G401.6 (cell line): ENCODE results near the gene CD151.

ENCODE experiments used
- FAIRE-seq: peaks from 2 replicates; lab custom pipeline; 2012; peaks lifted over from hg19 to GRCh38; lab: Jason Lieb, UNC

Gene CD151

GRCh38 chr11:832529-833113, at the start of gene CD151:
TSS of gene CD151 (plus strand) at chr11:832952. CDS start at chr11:836070, 3,118 bp downstream.
- no peak for FAIRE-seq

GRCh38 chr11:783581-784015, 49.2 kb upstream of the CD151 start:
- FAIRE-seq: peak; percentile 96

- no peak for FAIRE-seq
Observed at GRCh38 chr11:786235-787083, 46.3 kb upstream of the CD151 start.

DNA sequence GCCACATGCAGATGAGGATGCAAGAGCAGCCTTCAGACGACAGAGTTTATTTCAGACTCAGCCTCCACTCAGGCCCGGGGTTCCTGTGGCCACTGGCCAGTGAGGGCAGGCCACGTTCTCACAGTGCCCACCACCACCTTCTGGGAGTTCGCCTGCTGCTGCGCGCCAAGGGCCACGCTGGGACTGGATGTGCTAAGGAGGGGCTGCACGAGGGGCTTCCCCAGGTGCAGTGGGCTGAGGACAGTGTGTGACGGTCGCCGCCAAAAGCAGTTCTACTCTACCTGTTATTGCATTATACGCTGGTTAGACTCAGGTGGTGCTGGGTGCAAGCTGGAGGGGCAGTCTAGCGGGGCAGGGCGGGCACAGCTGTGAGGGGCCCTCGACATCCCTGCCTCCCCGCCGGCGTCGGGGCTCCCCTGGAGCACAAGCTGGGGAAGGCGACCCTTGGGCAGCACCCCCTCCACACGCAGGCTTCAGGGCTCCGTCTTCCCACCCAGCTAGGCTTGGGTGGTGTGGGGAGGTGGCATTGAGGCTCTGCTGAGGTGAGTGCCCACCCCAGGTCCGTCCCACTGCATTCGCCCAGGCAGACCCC, 45.6 kb upstream of the CD151 start:
- FAIRE-seq: no peak

DNA sequence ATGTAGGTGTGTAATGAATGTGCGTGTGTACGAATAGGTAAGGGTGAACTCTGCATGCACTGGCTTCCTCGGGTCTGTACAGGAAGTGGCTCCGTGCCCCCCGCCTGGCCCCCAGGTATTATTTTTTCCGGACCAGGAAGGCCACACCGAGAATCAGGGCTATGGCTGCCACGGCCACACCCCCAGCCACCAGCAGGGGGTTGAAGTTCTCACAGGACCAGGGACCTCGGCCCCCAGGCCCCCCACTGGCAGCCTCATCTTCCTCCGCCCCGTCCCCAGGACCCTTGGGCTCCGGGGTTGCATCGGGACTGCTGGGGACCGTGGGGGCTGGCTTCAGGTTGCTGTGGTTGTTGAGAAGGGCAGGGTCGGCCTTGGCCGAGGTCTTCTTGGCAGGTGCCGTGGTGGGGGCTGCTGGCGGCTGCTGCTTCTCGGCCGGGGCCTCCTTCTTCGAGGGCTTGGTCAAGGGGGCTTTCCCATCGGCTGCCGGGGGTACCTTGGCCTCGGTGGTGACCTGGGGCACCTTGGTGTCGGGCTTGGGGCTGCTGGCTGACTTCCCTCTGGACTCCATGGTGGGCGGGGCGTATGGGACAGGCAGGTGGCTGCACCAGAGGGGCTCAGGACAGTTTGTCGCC, 44.6 kb upstream of the CD151 start:
- no peak for FAIRE-seq

DNA sequence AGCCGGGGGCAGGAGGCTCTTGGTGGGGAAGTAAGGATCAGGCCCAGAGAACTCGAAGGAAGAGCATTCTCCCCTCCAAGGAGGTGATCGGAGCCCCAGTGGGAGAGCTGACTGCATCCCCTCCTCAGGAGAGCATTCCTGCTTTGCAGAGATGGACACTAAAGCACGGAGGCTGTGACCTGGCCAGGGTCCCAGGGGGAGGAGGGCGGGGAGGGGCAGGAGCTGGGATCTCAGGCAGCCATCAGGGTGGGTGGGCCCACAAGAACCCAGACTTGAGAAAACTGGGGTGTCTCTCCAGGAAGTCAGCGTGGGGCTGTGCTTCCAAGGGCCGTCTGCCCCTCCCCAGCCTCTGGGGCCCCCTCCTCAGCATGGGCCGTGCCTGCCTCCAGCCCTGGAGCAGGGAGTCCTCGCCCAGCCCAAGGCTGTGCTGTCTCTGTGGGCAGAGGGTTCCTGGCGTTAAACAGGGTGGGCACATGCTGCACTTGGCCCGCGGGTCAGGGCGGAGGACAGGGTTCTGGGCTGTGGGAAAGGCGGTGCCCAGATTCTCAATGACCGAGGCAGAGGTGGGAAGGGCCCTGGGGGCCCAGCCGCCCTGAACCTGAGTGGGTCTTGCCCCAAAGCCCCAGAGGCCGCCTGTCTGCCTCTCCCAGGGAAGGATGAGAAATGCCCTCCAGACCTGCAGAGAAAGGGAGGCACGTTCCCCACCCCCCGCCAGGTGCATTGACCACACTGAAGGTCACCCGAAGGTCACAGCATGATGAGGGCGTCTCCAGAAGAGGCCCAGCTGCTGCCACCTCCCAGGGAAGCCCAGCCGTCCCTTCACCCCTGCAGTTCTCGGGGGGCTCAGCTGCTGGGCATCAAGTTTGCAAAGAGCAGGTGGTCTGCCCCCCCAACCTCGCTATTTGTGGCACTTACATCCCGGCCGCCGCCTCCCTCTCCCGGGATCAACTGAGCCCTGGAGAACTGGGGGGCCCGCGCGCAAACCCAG, 43.5 kb upstream of the CD151 start:
- FAIRE-seq: no peak

GRCh38 chr11:789943-790342, 42.8 kb upstream of the CD151 start, which contains the start of gene CEND1:
TSS of gene CEND1 (minus strand) at chr11:790090. CDS start at chr11:788576, 1,514 bp downstream.
- no peak for FAIRE-seq

- peak; percentile 96 for FAIRE-seq
Observed at GRCh38 chr11:790721-791564, 41.8 kb upstream of the CD151 start.

DNA sequence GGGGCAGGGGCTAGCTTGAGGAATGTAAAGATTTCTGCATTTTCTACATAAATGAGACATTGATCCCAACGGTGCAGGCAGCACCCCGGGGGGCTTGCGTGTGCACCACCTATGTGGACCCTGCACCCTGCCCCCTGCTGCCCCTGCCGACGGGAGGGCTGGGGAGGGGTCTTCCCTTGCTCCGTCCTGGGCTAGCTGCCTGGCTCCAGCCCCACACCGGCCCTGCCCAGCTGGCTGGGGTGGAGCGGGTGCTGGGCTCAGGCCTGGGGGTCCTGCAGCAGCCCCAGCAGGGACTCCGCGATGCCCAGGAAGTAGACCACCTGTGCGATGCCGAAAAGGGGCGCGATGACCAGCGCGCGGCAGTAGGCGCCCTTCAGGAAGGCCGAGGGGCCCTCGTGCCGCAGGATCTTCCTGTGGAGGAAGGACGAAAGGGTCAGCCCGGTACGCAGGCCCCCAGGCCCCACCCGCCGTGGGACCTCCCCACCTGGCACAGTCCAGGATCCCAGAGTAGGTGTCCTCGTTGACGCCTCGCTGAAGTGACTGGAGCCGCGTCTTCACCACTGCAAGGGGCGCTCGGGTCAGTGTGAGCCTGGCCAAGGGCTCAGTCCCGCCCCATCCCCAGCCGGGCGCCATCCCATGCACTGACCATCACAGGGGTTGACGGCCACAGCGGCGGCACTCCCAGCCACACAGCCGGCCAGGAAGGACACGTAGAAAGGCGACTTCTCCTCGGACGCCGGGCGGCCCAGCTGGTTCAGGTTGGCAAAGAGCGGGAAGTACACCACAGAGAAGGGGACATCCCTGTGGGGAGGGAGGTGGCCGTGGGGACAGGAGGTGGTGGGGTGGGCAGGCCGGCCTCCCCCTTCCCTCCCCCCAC, 40.9 kb upstream of the CD151 start:
- FAIRE-seq: no peak

DNA sequence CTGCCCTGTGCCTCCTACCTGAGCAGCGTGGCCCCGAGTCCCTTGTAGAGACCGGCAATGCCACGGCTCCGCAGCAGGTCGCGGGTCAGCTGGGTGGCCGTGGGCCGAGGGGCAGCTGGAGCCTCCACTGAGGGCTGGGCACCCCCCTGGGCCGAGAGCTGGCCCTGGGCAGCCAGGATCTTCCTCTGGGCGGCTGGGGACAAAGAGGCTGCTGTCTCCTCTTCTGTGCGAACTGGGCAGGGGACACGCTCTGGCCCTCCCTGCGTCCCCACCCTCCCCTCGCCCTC, 40.3 kb upstream of the CD151 start:
- no peak for FAIRE-seq

- no peak for FAIRE-seq
Observed at GRCh38 chr11:792873-793272, 39.9 kb upstream of the CD151 start.

DNA sequence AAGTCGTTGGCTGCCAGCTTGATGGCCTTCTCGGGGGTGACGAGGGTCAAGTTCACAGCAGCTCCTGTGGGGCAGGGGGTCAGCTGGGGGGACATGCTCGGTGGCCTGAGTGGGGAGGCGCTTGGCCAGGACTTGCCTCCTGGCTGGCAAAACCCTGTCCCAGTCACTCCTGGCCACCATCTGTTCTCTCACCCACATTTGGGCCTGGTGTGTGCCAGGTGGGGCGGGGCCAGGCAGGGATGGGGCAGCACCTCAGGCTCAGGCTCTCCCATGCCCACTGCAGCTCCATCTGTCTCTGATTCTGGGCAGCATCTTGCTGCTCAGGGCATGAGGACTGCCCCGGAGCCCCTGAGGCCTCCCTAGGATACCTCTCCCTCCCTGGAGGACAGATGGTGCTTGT, 39.2 kb upstream of the CD151 start:
- FAIRE-seq: no peak

DNA sequence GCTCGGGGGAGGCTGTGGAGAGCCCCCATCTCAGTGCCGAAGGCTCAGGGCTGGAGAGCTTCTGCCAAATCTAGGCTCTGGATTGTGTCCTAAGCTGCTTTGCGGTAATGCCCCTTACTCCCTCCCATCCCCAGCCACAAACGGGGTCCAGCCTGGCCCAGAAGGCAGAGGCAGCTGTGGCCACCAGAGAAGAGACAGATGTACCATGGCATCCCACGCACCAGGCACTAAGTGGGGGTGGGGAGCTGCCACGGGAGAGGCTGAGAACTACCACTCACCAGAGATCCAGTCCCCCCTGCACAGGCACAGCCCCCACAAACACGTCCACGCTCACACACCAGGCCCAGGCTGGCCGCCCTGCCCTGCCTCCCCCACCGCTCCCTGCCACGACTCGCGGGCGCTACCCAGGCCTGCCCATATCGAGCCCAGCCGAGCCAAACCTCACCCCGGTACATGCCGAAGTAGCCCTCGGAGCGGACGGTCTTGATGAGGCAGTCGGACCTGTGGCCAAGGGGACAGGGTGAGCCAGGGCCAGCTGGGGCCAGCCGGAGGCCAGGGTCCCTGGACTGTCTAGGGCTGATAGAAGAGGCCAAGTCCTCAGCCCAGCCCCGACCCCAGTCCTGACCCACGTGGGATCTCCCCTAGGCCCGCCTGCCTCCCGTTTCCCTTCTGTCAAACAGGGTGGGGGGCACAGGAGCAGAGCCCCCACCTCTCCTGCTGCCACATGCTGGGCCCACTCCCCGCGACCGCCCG, 38.6 kb upstream of the CD151 start:
- FAIRE-seq: no peak

GRCh38 chr11:794766-795633, 37.8 kb upstream of the CD151 start:
- FAIRE-seq: no peak

DNA sequence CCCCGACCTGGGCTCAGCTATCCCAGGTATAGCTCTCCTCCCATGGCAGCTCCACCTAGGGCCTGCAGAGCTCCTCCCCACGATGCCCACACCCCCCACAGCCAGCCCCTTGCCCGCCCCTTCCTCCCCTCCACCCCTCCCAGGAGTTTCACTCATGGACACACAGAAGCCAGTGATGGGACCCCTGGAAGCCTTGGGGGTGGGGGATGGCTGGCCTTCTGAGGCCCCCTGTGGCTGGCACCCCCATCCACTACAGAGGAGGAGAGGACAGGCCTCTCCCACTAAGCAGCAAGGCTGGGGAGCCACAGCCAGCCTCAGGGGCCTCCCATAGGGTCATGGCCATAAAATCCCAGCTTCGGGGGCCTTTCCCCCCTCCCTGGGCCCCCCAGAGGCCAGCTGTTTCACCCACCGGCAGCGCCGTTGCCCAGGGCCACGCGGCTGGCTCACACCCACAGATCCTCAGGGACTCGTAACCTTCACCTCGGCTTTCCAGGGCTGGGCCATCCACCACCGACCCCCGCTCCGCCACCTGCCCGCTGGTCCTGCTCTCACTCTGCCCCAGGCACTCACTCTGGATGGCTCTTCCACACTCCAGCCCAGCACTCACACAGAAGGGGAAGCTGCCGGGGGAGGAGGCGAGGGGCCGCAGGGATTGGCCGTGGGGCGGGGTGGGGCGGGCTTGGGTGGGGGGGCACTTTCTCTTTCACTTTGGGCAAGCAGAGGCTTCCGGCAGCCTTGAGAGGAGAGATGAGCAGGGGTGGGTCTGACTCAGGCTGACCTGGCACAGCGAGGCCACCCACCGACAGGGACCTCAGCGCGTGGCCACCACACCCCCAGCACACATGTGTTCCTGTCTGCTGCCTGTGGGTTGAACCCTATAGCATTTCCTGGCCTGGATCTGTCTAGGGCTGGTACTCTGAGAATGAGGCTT, 36.9 kb upstream of the CD151 start:
- FAIRE-seq: no peak

GRCh38 chr11:796565-797295, 36.0 kb upstream of the CD151 start:
- no peak for FAIRE-seq
